Stimulated activated CD8-positive, alpha-beta memory T cell treated with anti-CD3 and anti-CD28 coated beads, Interleukin-12 subunit alpha, Interleukin-12 subunit beta, amount 100 ng/mL, for 1 hour (primary cell): ENCODE measurements around the gene CABP7.

ENCODE experiments used
- DNase-seq: peaks from one replicate; pipeline ENCODE4 v3.0.0-alpha.2; 2020; ENCODE audit warnings: low read depth

CABP7 gene

GRCh38 chr22:29722587-29722986, 2.8 kb downstream of the CABP7 start:
- DNase-seq = no peak

- no peak for DNase-seq
These were observed 4.0 kb downstream of the CABP7 start for GRCh38 chr22:29723766-29724165.

GRCh38 chr22:29724843-29725242, 5.0 kb downstream of the CABP7 start:
- DNase-seq = no peak

- DNase-seq = no peak
These were observed 6.3 kb downstream of the CABP7 start for GRCh38 chr22:29726106-29726505.

GRCh38 chr22:29726512-29727130, 6.8 kb downstream of the CABP7 start:
- DNase-seq = no peak

GRCh38 chr22:29727131-29727523, 7.3 kb downstream of the CABP7 start:
- DNase-seq = no peak

GRCh38 chr22:29729161-29729560, 9.4 kb downstream of the CABP7 start:
- no peak for DNase-seq

GRCh38 chr22:29731058-29731850, 11.5 kb downstream of the CABP7 start:
- DNase-seq = no peak

GRCh38 chr22:29732883-29733282, 13.1 kb downstream of the CABP7 start:
- DNase-seq = no peak

- no peak for DNase-seq
These were observed 13.8 kb downstream of the CABP7 start for GRCh38 chr22:29733362-29734201.

GRCh38 chr22:29734406-29734805, 14.6 kb downstream of the CABP7 start:
- DNase-seq = no peak

GRCh38 chr22:29734838-29735237, 15.0 kb downstream of the CABP7 start:
- DNase-seq = no peak

GRCh38 chr22:29735416-29735815, 15.6 kb downstream of the CABP7 start:
- no peak for DNase-seq

GRCh38 chr22:29737251-29738117, 17.7 kb downstream of the CABP7 start:
- no peak for DNase-seq

- no peak for DNase-seq
These were observed 18.5 kb downstream of the CABP7 start for GRCh38 chr22:29738118-29738815.

GRCh38 chr22:29739346-29739875, 19.6 kb downstream of the CABP7 start:
- DNase-seq = no peak

- no peak for DNase-seq
These were observed 20.4 kb downstream of the CABP7 start for GRCh38 chr22:29740216-29740615.

GRCh38 chr22:29741926-29742325, 22.1 kb downstream of the CABP7 start:
- DNase-seq = no peak

GRCh38 chr22:29742326-29742725, 22.5 kb downstream of the CABP7 start:
- no peak for DNase-seq

- DNase-seq = no peak
These were observed 25.1 kb downstream of the CABP7 start for GRCh38 chr22:29744902-29745301.

GRCh38 chr22:29747832-29748231, 28.0 kb downstream of the CABP7 start:
- no peak for DNase-seq
